ENCODE results near the gene LYRM4. TPM values are rescaled to one million over a fixed set of nuclear protein-coding genes. Genes with fewer than 3 reads are reported as not detected.

The LYRM4 gene
- total RNA-seq, 1 experiment from 2014 or later, result 16.5 TPM

- no peak for DNase-seq
- no peak overlapping the region for H3K27ac Mint-ChIP-seq (ENCODE audit: unreplicated experiment)
- H3K4me3 Mint-ChIP-seq (ENCODE audit: low read depth, unreplicated experiment), result no peak overlapping the region
- no TSS peak for BruUV-seq (replicated peaks)
- TF ChIP-seq CTCF (IDR thresholded peaks at IDR 0.05; ENCODE audit: unreplicated experiment), result no peak
- no peaks in the 10 kb centered on the region for H3K4me1 Mint-ChIP-seq (ENCODE audit: low read depth, unreplicated experiment)
- H3K9me3 Mint-ChIP-seq (ENCODE audit: low read depth, unreplicated experiment), result peaks cover 3% of the 10 kb centered on the region
- CTCF ChIA-PET, result no interaction called here
- H3K36me3 Mint-ChIP-seq (ENCODE audit: insufficient read depth, unreplicated experiment), result no peaks in the 10 kb centered on the region
- intact Hi-C loops (cut with micrococcal nuclease; ENCODE audit: unreplicated experiment), result no loop called here
- H3K27me3 Mint-ChIP-seq (ENCODE audit: unreplicated experiment), result no peaks in the 10 kb centered on the region
Observed at GRCh38 chr6:5071216-5071615, 189.5 kb downstream of the LYRM4 start.

- DNase-seq, result no peak
- CTCF ChIA-PET, result no interaction called here
- no peak for TF ChIP-seq CTCF (IDR thresholded peaks at IDR 0.05; ENCODE audit: unreplicated experiment)
- Mint-ChIP-seq H3K4me3 (ENCODE audit: low read depth, unreplicated experiment) (no peak overlapping the region), H3K27ac (ENCODE audit: unreplicated experiment) (no peak overlapping the region), H3K36me3 (ENCODE audit: insufficient read depth, unreplicated experiment) (no peaks in the 10 kb centered on the region), H3K4me1 (ENCODE audit: low read depth, unreplicated experiment) (no peaks in the 10 kb centered on the region), H3K27me3 (ENCODE audit: unreplicated experiment) (no peaks in the 10 kb centered on the region), H3K9me3 (ENCODE audit: low read depth, unreplicated experiment) (no peaks in the 10 kb centered on the region)
- no TSS peak for BruUV-seq (replicated peaks)
- intact Hi-C loops (cut with micrococcal nuclease; ENCODE audit: unreplicated experiment), result no loop called here
Observed at GRCh38 chr6:5068153-5068751, 192.5 kb downstream of the LYRM4 start.

GRCh38 chr6:5067305-5067704 lies 193.4 kb downstream of the LYRM4 start:
- CTCF ChIA-PET, result no interaction called here
- no peak overlapping the region for H3K4me3 Mint-ChIP-seq (ENCODE audit: low read depth, unreplicated experiment)

GRCh38 chr6:5066456-5067093 lies 194.2 kb downstream of the LYRM4 start:
- no TSS peak for BruUV-seq (replicated peaks)

More at GRCh38 chr6:5067305-5067704, 193.4 kb downstream of the LYRM4 start:
- H3K27me3 Mint-ChIP-seq (ENCODE audit: unreplicated experiment), result no peaks in the 10 kb centered on the region
- intact Hi-C loops (cut with micrococcal nuclease; ENCODE audit: unreplicated experiment), result no loop called here
- H3K36me3 Mint-ChIP-seq (ENCODE audit: insufficient read depth, unreplicated experiment), result no peaks in the 10 kb centered on the region
- no peak for TF ChIP-seq CTCF (IDR thresholded peaks at IDR 0.05; ENCODE audit: unreplicated experiment)
- H3K4me1 Mint-ChIP-seq (ENCODE audit: low read depth, unreplicated experiment), result no peaks in the 10 kb centered on the region
- no peak overlapping the region for H3K27ac Mint-ChIP-seq (ENCODE audit: unreplicated experiment)
- BruUV-seq (replicated peaks), result no TSS peak
- no peak for DNase-seq
- H3K9me3 Mint-ChIP-seq (ENCODE audit: low read depth, unreplicated experiment), result no peaks in the 10 kb centered on the region

More at GRCh38 chr6:5066456-5067093, 194.2 kb downstream of the LYRM4 start:
- Mint-ChIP-seq H3K27me3 (ENCODE audit: unreplicated experiment) (no peaks in the 10 kb centered on the region), H3K27ac (ENCODE audit: unreplicated experiment) (no peak overlapping the region), H3K9me3 (ENCODE audit: low read depth, unreplicated experiment) (no peaks in the 10 kb centered on the region), H3K4me3 (ENCODE audit: low read depth, unreplicated experiment) (no peak overlapping the region), H3K36me3 (ENCODE audit: insufficient read depth, unreplicated experiment) (no peaks in the 10 kb centered on the region), H3K4me1 (ENCODE audit: low read depth, unreplicated experiment) (no peaks in the 10 kb centered on the region)
- intact Hi-C loops (cut with micrococcal nuclease; ENCODE audit: unreplicated experiment), result no loop called here
- CTCF ChIA-PET, result no interaction called here
- TF ChIP-seq CTCF (IDR thresholded peaks at IDR 0.05; ENCODE audit: unreplicated experiment), result no peak
- DNase-seq, result no peak

Data from Calu3 (cell line).